Measurements from ENCODE around the gene SAMD1. TPM values are rescaled to one million over a fixed set of nuclear protein-coding genes. Genes with fewer than 3 reads are reported as not detected.

SAMD1 gene
- polyA plus RNA-seq, 3 donors = 20.0 to 28.6 (median 24.4) TPM

DNA sequence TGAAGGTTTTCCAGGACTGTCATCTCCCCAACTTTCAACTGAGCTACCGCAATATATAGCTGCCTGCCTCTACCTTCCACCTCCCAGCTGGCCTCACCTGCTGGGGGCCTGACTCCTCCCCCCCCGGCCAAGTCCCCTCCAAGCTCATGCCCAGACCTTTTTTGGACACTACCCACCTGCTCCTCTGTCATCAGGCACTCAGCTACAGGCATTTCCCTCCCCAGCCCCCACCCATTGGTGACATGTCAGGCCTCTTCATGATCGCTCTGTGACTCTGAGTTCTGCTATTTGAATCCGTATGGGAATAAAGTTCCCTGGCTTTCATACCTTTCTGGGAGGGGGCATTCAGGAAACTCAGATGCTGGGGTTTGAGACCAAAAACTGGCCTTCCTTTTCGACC is 25.2 kb upstream of the SAMD1 start:
- WGBS, 3 donors = 65 to 80% (median 72%) methylated on average over 5 of the region's 5 CpGs
- H3K27ac ChIP-seq (ENCODE audit: low read depth, low read length) = no peak overlapping the region

DNA sequence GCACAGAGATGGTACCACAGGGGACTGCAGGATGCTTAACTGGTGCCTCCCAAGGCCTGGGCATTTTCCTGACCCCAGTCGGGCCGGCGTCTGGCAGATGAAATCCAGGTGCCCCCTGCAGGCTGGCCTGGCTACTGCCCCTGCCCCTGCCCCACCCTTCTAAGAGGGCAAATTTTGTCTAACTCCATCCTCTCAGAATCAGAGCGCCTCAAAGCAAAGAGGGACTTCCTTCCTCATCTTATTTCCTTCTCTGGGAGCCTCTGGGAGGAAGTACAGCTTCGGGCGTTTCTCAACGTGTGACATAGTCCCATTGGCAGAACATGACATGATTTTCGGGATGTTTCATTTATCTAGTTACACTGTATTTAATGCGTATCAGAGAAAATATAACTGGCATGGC is 24.3 kb upstream of the SAMD1 start:
- WGBS, 3 donors = 21 to 44% (median 27%) methylated on average over 9 of the region's 9 CpGs
- no peak overlapping the region for H3K27ac ChIP-seq (ENCODE audit: low read depth, low read length)

DNA sequence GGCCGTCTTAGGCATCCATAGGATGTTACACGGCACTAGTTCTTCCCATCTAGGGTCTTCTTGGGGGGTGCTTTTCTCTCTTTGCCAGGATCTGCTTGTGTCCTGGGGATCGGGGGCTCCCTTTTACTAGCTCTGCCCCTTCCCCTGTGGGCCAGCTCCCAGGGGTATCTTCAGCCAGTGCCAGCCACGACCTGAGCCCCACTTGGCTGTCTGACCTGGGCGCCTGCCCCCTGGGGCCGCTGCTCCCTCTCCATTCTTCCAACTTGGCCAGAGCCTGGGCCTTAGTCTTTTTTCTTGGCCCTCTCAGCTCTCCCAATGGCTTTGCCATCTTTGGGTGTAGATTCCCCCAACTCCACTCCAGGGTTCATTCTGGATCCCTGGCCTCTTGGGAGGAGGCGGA is 23.9 kb upstream of the SAMD1 start:
- H3K27ac ChIP-seq (ENCODE audit: low read depth, low read length) = peak overlapping the region; percentile 17
- 77 to 87% (median 83%) methylated on average over 7 of the region's 7 CpGs for WGBS, 3 donors

DNA sequence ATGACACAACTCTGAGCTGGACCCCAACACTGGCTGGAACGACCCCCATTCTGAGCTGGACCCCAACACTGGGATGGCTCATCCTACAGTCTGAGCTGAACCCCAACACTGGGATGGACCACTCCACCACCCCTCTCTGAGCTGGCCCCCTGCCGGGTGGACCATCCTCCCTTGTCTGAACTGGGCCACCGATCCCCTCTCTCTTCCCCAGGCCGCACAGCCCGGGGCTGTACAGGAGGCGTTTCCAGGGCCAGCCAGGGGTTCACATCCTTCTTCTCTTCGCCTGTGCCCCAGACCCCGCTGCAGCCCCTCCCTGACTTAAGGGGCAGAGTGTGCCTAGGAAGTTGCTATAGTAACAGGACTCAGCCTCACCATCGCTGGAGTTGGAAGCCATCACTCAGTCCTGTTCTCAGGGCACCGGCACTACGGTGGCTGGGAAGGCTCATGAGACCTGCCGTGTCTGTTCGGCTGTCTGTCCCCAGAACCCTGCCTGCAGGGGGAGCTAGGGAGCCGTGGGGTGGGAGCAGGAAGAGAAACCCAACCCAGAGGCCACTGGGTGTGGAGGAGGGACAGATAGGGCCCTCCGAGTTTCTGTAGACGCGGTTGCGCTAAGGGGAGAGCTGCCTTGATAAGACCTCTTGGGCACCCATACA is 23.3 kb upstream of the SAMD1 start:
- H3K27ac ChIP-seq (ENCODE audit: low read depth, low read length) = peak overlapping the region; percentile 44
- 81 to 83% (median 82%) methylated on average over 18 of the region's 18 CpGs for WGBS, 3 donors

DNA sequence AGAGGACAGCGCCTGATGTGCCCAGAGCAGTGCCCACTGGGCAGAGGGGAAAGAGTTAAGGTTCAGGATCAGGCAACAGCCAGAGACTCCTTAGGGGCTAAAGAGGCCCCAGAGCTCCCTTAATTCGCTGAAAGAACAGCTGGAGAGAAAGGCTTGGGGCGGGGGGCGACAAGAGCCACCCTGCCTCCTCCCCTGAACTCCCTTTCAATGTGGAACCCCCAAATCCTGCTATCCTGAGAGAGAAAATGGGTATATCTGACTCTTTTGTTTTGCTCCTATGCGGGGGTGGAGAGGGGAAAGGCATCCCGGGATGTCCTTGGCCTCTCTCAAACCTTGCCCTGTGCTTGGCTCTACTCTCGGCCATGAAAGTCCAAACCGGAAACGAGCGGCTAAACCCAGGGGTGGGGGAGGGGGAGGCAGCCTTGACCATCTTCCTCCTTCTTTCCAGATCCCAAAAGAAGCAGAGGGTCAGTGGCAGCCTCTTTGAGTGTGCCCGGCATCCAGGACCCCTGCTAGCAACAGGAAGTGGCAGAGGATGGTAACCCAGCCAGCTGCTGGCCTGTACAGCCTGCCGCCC is 22.3 kb upstream of the SAMD1 start:
- WGBS, 3 donors = 30 to 42% (median 39%) methylated on average over 12 of the region's 12 CpGs

DNA sequence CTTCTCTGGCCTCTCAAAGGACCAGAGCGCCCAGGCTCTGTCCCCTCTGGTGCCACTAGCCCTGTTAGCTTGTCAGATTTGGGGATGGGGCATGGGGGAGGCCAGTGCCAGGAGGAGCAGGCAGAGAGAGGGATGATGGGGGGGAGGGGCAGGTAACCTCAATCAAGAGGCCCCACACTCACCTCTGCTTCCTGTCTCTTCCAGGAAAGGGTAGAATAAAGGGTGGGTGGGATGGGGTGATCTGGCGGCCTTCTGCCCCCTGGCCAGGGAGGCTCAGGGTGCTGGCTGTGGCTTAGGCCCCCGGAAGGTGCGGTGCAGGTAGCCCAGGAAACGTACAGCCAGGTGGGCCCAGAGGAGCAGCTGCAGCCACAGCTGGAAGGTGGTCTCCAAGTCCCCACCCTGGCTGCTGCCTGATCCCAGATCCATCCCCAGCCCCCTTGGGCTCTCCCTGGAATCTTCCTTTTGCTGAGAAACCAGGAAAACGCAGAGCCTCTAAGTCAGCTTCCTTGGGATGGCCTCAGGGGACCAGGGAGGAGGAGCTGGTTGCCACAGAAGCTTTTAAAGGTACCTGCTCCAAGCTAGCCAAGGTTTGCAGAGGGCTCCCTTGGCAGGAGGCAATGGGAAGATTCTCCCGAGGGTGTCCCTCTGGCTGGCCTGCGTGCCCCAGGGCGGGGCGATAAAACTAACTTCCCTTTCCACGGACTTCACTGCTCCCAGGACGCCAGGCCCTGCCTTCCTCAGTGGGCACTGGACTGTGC is 21.7 kb upstream of the SAMD1 start:
- no peak overlapping the region for H3K27ac ChIP-seq (ENCODE audit: low read depth, low read length)
- 42 to 82% (median 54%) methylated on average over 12 of the region's 12 CpGs for WGBS, 3 donors

More for the DNA sequence above, 22.3 kb upstream of the SAMD1 start:
- H3K27ac ChIP-seq (ENCODE audit: low read depth, low read length) = peak overlapping the region; percentile 44

DNA sequence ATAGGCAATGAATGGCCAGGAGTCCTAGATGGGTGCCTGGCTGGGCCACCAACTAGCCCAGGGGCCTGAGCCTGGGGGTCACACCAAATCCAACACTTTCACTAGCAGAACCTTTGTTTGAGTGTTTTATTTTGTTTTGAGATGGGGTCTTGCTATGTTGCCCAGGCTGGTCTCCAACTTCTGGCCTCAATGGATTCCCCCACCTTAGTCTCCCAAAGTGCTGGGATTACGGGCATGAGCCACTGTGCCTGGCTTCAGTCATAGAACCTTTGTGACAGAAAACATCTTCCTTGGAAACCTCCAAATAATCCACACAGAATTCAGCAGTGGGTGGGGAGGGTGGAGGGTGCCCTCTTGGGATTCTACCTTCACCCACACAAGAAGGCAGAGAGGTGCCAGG is 20.9 kb upstream of the SAMD1 start:
- H3K27ac ChIP-seq (ENCODE audit: low read depth, low read length) = no peak overlapping the region
- 82 to 90% (median 88%) methylated on average over 1 of the region's 1 CpG for WGBS, 3 donors

DNA sequence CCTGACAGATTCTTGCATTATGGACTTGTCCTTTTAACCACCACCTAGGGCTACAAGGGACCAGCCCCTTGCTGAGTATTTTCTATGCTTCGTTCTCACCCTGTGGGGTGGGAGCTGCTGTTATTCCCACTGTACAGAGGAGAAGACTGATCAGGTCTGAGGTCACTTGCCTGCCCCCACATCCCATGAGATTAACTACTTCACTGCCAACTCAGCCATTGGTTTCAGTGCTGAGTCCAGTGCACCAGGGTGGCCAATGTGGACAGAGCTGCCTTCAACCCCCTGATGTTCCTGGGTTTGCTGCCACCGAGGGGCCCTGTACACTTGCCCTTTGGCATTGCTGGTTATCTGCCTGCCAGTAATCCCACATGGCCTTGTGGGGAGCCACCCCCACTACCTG is 20.1 kb upstream of the SAMD1 start:
- H3K27ac ChIP-seq (ENCODE audit: low read depth, low read length) = no peak overlapping the region
- 51 to 62% (median 53%) methylated on average over 2 of the region's 2 CpGs for WGBS, 3 donors

DNA sequence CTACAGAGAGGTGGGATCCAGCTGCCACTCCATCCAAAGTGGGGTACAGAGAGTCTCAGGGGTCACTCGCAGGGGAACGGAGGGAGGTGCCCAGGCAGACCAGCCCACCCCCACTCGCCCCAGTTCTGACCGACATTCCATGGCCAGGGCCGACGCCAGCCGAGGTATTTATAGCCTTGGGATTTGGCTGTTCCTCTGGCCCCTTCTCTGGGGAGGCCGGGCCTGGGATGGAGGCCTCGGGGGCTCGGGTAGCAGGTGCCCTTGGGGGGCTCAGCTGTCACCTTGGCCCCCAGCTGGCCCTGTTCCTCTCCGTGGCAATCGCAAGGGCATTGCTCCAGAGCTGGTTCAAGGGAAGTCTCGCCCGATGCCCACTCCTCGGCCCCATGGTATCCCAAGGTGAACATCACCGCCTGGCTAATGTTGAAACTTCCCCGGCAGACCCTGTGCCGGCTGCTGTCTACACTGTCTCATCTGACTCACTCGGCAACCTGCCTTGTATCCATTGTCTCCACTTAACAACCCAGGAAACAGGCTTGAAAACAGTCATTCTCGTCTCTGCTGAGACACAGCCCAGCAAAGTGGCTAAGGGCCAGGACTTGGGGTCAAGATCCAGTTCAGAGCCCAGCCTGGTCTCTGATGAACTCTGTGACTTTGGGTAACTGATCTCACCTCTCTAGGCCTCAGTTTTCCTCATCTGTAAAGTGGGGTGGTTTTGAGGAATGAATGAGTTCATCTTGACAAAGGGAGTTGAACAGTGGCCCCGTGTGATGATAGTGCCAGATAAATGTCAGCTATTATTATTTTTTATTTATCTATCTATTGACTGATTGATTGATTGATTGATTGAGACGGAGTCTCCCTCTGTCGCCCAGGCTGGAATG is 17.3 kb upstream of the SAMD1 start:
- WGBS, 3 donors = 62 to 80% (median 72%) methylated on average over 23 of the region's 23 CpGs
- H3K27ac ChIP-seq (ENCODE audit: low read depth, low read length) = no peak overlapping the region

DNA sequence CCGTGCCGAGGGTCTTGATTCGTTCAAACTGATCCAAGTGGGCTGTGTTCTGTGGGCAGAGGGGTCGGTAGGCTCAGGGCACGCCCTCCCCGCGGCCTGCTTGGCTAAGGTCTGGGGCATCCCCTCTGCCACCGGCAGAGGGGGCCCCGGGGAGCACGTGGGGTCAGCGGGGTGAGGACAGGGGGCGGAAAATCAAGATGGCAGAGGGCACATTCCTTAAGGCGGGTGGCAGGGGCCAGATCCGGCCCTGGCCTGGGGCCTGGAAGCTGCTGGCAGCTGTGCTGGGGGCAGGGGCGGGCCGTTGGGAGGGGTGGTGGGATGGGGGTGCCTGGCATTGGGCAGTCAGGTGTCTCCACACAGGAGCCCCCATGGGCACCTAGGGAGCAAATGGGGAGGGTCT is 16.3 kb upstream of the SAMD1 start:
- H3K27ac ChIP-seq (ENCODE audit: low read depth, low read length) = no peak overlapping the region
- WGBS, 3 donors = 89 to 95% (median 92%) methylated on average over 13 to 16 of the region's 16 CpGs

DNA sequence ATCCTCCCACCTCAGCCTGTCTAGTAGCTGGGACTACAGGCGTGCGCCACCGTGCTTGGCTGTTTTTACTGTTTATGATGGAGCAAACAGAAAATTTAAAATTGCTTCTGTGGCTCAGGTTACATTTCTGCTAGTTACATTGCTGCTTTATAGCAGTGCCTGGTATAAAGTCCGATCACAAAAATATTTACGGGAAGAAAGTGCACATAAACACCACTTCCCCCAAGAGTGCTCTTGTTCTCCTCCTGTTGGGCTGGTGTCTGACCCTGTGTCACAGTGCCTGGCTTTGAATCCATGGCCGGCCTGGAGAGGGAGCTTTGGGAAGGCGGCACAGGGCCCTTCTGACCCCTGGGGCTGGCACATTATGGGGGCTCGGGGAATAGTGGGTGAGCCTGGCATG is 15.1 kb upstream of the SAMD1 start:
- 83 to 95% (median 89%) methylated on average over 8 of the region's 8 CpGs for WGBS, 3 donors
- H3K27ac ChIP-seq (ENCODE audit: low read depth, low read length) = no peak overlapping the region

DNA sequence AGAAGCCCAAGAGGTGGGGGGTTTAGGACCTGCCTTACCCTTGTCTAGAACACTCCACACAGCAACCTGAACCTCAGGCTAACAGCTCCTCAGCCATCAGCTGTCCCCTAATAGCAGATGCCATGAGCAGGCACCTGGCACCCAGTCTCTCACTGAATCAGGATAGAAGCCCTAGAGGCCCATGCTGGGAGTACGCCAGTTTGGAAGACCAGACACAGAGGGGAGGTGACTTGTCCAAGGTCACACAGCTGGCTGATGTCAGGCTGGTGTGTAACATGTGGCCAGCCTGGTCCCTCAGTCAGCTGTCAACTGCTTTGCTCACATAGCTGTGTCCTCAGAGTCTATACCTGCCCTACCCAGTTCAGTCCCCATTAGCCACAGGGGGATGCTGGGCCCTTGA is 12.8 kb upstream of the SAMD1 start:
- no peak overlapping the region for H3K27ac ChIP-seq (ENCODE audit: low read depth, low read length)
- 78 to 100% (median 95%) methylated on average over 1 of the region's 1 CpG for WGBS, 3 donors

DNA sequence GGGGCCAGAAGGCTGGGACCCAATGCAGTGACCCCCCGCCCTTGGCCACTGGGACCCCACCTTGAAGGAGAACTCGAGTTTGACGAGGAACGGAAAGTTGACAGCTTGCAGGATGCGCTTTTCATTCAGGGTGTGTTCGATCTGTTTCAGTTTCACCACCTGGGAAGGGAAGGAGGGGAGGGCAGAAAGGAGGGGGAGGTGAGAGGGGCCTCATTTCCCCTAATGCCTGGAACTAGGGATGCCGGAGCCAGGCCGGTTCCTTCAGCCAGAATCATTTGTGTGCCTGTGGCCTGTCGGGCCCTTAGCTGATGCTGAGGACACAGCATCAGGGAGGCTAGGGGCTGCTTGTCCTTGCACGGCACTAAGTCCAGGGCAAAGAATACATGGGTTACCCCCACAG is 12.2 kb upstream of the SAMD1 start:
- H3K27ac ChIP-seq (ENCODE audit: low read depth, low read length) = no peak overlapping the region
- WGBS, 3 donors = 79 to 89% (median 79%) methylated on average over 10 of the region's 10 CpGs

DNA sequence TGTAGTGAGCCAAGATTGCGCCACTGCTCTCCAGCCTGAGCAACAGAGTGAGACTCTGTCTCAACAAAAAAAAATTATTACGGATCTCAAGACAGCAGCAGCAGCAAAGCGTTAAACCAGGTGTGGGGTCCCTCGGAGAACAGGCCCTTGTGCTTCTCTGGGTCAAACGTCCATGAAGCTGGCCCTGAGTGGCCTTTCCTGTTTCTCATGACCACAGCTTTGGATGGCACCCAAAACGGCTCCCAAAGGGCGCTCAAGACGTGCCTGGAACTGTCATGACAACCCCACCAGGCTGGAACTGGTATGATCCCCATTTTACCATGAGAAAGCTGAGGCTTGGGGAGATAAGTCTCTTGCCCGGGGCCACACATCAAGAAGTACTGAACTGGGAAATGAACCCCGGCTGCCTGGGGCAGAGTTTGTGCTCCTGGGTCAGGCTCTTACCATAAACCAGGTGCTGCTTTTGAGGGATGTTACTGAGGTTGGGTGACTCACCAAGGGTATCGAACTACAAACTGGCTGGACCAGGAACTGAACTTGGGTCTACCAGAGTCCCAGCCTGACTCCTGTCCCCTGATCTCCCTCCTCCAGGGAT is 11.6 kb upstream of the SAMD1 start:
- 65 to 84% (median 66%) methylated on average over 11 of the region's 11 CpGs for WGBS, 3 donors
- H3K27ac ChIP-seq (ENCODE audit: low read depth, low read length) = no peak overlapping the region

DNA sequence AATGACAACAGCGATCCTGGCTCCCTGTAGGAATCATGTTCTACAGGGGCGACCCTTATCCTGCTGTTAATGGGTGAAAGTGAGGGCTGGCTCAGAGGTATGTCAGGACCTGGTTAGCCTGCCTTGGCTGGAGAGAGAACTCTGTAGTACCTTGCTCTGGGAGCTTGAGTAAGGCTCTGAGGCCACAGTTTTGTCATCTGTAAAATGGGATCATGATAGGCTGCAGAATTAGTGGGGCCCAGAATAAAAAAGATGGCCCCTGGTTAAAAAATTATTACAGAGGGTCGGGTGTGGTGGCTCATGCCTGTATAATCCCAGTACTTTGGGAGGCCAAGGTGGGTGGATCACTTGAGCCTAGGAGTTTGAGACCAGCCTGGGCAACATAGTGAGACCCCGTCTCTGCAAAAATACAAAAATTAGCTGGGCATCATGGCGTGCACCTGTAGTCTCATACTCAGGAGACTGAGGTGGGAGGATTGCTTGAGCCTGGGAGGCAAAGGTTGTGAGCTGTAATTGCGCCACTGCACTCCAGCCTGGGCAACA is 10.5 kb upstream of the SAMD1 start:
- H3K27ac ChIP-seq (ENCODE audit: low read depth, low read length) = no peak overlapping the region
- WGBS, 3 donors = 91 to 97% (median 97%) methylated on average over 6 of the region's 6 CpGs

DNA sequence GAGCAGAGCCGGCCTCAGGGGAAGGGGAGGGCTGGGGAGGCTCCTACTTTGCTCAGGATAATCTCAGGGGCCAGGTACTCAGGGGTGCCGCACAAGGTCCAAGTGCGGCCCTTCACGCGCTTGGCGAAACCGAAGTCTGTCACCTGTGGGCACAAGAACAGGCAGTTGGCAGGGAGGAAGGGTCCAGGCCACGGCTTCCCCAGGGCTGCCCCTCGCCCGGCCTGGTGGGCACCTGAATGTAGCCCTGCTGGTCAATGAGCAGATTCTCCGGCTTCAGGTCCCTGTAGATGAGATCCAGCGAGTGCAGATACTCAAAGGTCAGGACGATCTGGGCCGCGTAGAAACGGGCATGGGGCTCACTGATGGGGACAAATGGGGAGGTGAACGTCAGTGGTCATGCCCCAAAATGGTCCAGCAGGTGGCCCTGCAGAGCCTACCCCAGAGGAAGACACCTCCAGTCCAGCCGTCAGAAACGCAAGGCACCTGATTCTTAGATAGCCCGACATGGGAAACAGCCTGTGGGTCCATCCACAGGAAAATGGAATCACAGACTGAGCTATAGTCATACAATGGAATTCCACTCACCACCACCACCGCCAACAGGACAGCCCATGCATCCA is 7.1 kb upstream of the SAMD1 start:
- no peak overlapping the region for H3K27ac ChIP-seq (ENCODE audit: low read depth, low read length)
- WGBS, 3 donors = 78 to 88% (median 83%) methylated on average over 21 of the region's 21 CpGs

DNA sequence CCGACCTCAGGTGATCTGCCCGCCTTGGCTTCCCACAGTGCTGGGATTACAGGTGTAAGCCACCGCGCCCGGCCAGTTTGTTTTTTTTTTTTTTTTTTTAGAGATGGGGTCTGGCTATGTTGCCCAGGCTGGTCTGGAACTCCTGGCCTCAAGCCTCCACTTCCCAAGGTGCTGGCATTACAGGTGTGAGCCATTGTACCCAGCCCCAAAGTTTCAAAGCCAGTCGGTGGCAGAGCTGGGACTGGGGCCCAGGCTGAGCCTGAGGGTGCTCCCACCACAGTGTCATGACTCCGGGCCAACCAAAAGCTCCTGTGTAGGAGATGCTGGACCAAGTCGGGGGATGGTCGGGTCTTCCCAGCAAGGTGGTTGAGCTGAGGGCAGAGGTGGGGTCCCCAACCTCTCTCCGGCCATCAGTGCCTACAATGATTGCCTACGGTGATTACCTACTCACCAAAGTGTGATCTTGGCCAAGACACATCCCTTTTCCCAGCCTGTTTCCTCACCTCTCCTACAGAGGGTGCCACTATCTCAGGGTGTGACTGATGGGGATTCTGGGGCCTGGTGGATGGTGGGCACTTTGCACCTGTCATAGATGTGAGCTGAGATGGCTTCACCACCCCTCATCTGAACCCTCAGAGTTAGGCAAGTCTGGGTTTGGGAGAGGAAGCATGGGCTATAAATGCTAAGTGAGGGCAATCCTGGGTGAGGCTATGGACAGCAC is 5.9 kb upstream of the SAMD1 start:
- WGBS, 3 donors = 96 to 98% (median 97%) methylated on average over 11 of the region's 11 CpGs
- no peak overlapping the region for H3K27ac ChIP-seq (ENCODE audit: low read depth, low read length)
